HCT116 (cell line): ENCODE measurements around the gene PRAMEF1. TPM values are rescaled to one million over a fixed set of nuclear protein-coding genes. Genes with fewer than 3 reads are reported as not detected.

Source experiments
- ATAC-seq: fragments of 200-7000 bp; cut with Tn5 transposase; 2 replicates; pipeline ENCODE4 v1.9.1; 2020; ENCODE audit warnings: mild to moderate bottlenecking, moderate library complexity
- BruUV-seq: library from RNA; stranded (reverse); fragments of 400-500 nt; replicated peaks from 2 replicates; lab custom pipeline; 2021; lab: Mats Ljungman, UMichigan
- CTCF ChIA-PET: fragments of 300-600 bp; sonication (Branson Sonifier 250); formaldehyde crosslinking; loops from one replicate; lab custom pipeline; 2021; ENCODE audit warnings: antibody characterized with exemption; lab: Charles Lee
- POLR2A ChIA-PET: fragments of 300-600, 350-600 bp; sonication (Branson Sonifier 250); formaldehyde crosslinking; loops from one replicate; lab custom pipeline; 2021; ENCODE audit warnings: antibody characterized with exemption; lab: Charles Lee
- RAD21 ChIA-PET, 2 experiments: fragments of 300-600 bp; sonication (Branson Sonifier 250); formaldehyde crosslinking; loops; one replicate each; lab custom pipeline; 2023; ENCODE audit warnings: low total read pairs in 2 of 2; ENCODE audit not compliant: uncharacterized antibody in 2 of 2, unreplicated experiment in 2 of 2, low non-redundant PET in 1 of 2; lab: Charles Lee
- DNase-seq: peaks from one replicate; pipeline ENCODE4 v3.0.0-alpha.2; 2010; ENCODE audit warnings: low read depth, low spot score
- H2AFZ ChIP-seq: fragments of 200-600 bp; shearing (Covaris generic), sonication (generic); 2 replicates; pipeline ENCODE4 v1.6.1; 2017; ENCODE audit warnings: low read depth, mixed run types, mixed read lengths, antibody characterized with exemption, low read length; ENCODE audit not compliant: poor library complexity, severe bottlenecking
- H3K27ac ChIP-seq: 2 replicates; pipeline ENCODE4 v1.5.1; 2012; ENCODE audit warnings: low read depth, low read length
- H3K27me3 ChIP-seq: fragments of 200-600 bp; sonication (generic); 2 replicates; pipeline ENCODE4 v1.6.1; 2016; ENCODE audit warnings: mixed run types, low read length, mixed read lengths; ENCODE audit not compliant: insufficient read depth
- H3K36me3 ChIP-seq, 2 experiments: fragments of 200-500 bp in 1 of 2; fragments of 200-600 bp in 1 of 2; sonication (Bioruptor generic) in 1 of 2; sonication (generic) in 1 of 2; 2 replicates each; pipeline versions ENCODE4 v1.5.1 to v1.6.1; 2014 to 2016; ENCODE audit warnings: low read length in 2 of 2, inconsistent platforms in 1 of 2, mixed read lengths in 1 of 2, mixed run types in 1 of 2; ENCODE audit not compliant: insufficient read depth in 2 of 2, control insufficient read depth in 1 of 2
- H3K4me1 ChIP-seq, 2 experiments: fragments of 200-600 bp in 1 of 2; sonication (generic) in 1 of 2; 2 replicates each; pipeline versions ENCODE4 v1.5.1 to v1.6.1; 2012 to 2017; ENCODE audit warnings: low read length in 2 of 2, inconsistent platforms in 1 of 2, mild to moderate bottlenecking in 1 of 2, mixed read lengths in 1 of 2, mixed run types in 1 of 2, moderate library complexity in 1 of 2; ENCODE audit not compliant: insufficient read depth in 2 of 2, control insufficient read depth in 1 of 2
- H3K4me2 ChIP-seq: fragments of 200-600 bp; sonication (generic); 2 replicates; pipeline ENCODE4 v1.6.1; 2017; ENCODE audit warnings: mixed run types, low read length, mixed read lengths
- H3K4me3 ChIP-seq, 2 experiments: fragments of 200-600 bp in 1 of 2; sonication (generic) in 1 of 2; replicated peaks in 1 of 2; 2 replicates each; pipeline ENCODE4 v1.5.1; 2011 to 2016; ENCODE audit warnings: low read length in 2 of 2, control low read depth in 1 of 2, low read depth in 1 of 2, mild to moderate bottlenecking in 1 of 2, mixed read lengths in 1 of 2, mixed run types in 1 of 2
- H3K79me2 ChIP-seq: fragments of 200-600 bp; sonication (generic); 2 replicates; pipeline ENCODE4 v1.6.1; 2017; ENCODE audit warnings: mild to moderate bottlenecking, mixed run types, low read length, moderate library complexity, mixed read lengths; ENCODE audit not compliant: insufficient read depth
- H3K9ac ChIP-seq: fragments of 200-600 bp; sonication (generic); 2 replicates; pipeline ENCODE4 v1.6.1; 2016; ENCODE audit warnings: low read length, mixed read lengths
- H3K9me2 ChIP-seq: fragments of 200-600 bp; sonication (generic), shearing (Covaris generic); 2 replicates; pipeline ENCODE4 v1.6.1; 2017; ENCODE audit warnings: mixed run types, mild to moderate bottlenecking, moderate library complexity; ENCODE audit not compliant: insufficient read depth
- H3K9me3 ChIP-seq, 2 experiments: fragments of 200-500 bp in 1 of 2; fragments of 200-600 bp in 1 of 2; sonication (Bioruptor generic) in 1 of 2; sonication (generic) in 1 of 2; 2 replicates each; pipeline ENCODE4 v1.6.1; 2014 to 2017; ENCODE audit warnings: low read length in 2 of 2, mixed read lengths in 2 of 2, inconsistent platforms in 1 of 2, low read depth in 1 of 2, mild to moderate bottlenecking in 1 of 2, mixed run types in 1 of 2, moderate library complexity in 1 of 2; ENCODE audit not compliant: control insufficient read depth in 1 of 2, insufficient read depth in 1 of 2
- H4K20me1 ChIP-seq: fragments of 200-600 bp; sonication (generic), shearing (Covaris generic); 2 replicates; pipeline ENCODE4 v1.6.1; 2017; ENCODE audit warnings: mixed run types, mild to moderate bottlenecking, moderate library complexity; ENCODE audit not compliant: insufficient read depth
- ATF3 ChIP-seq: IDR thresholded peaks from 2 replicates; pipeline ENCODE4 v1.6.1; 2012
- CBX3 ChIP-seq: IDR thresholded peaks from 2 replicates; pipeline ENCODE4 v1.6.1; 2012; ENCODE audit warnings: low read depth
- CEBPB ChIP-seq: IDR thresholded peaks from 2 replicates; pipeline ENCODE4 v1.6.1; 2012; ENCODE audit warnings: low read depth
- CTCF ChIP-seq, 3 experiments: fragments of 200-600 bp in 1 of 3; sonication (generic) in 1 of 3; IDR thresholded peaks in 2 of 3; conservative IDR thresholded peaks in 1 of 3; 2 replicates each; pipeline ENCODE4 v1.5.1; 2012 to 2017; ENCODE audit warnings: low read depth in 2 of 3, low read length in 2 of 3, antibody characterized with exemption in 1 of 3, borderline replicate concordance in 1 of 3, control low read depth in 1 of 3, mild to moderate bottlenecking in 1 of 3, mixed read lengths in 1 of 3, mixed run types in 1 of 3, moderate library complexity in 1 of 3; ENCODE audit not compliant: insufficient read depth in 1 of 3
- ELF1 ChIP-seq: IDR thresholded peaks from 2 replicates; pipeline ENCODE4 v1.6.1; 2012; ENCODE audit warnings: low read depth, borderline replicate concordance
- EZH2 ChIP-seq: fragments of 200-600 bp; sonication (generic); IDR thresholded peaks from 2 replicates; pipeline ENCODE4 v1.6.1; 2017; ENCODE audit warnings: antibody characterized with exemption, mixed run types
- EZH2phosphoT487 ChIP-seq: fragments of 200-600 bp; IDR thresholded peaks from 2 replicates; pipeline ENCODE4 v1.6.1; 2018; ENCODE audit warnings: antibody characterized with exemption, borderline replicate concordance
- FOSL1 ChIP-seq: IDR thresholded peaks from 2 replicates; pipeline ENCODE4 v1.6.1; 2012; ENCODE audit warnings: low read depth
- JUND ChIP-seq: IDR thresholded peaks from 2 replicates; pipeline ENCODE4 v1.6.1; 2012
- MAX ChIP-seq: IDR thresholded peaks from 2 replicates; pipeline ENCODE4 v1.6.1; 2012
- POLR2AphosphoS5 ChIP-seq: IDR thresholded peaks from 2 replicates; pipeline ENCODE4 v1.6.1; 2011; ENCODE audit warnings: mild to moderate bottlenecking, low read depth, low read length, moderate library complexity
- SP1 ChIP-seq: IDR thresholded peaks from 2 replicates; pipeline ENCODE4 v1.6.1; 2012; ENCODE audit warnings: low read depth
- YY1 ChIP-seq: IDR thresholded peaks from 2 replicates; pipeline ENCODE4 v1.6.1; 2011; ENCODE audit warnings: low read length, low read depth, moderate library complexity, mild to moderate bottlenecking; ENCODE audit not compliant: insufficient replicate concordance; ENCODE audit errors: extremely low read depth
- ZFX ChIP-seq: fragments of 450-650 bp; IDR thresholded peaks from 2 replicates; pipeline ENCODE4 v1.6.1; 2017
- ZNF274 ChIP-seq: fragments of 200-500 bp; sonication (Bioruptor generic); IDR thresholded peaks from 2 replicates; pipeline ENCODE4 v1.6.1; 2014; ENCODE audit warnings: mild to moderate bottlenecking, low read depth, low read length, inconsistent platforms
- intact Hi-C: fragments of 100-400 bp; cut with micrococcal nuclease; formaldehyde crosslinking; loops from 2 replicates; pipeline ENCODE4 v1.10.0; 2022
- total RNA-seq: library from RNA; stranded (reverse); gene quantifications from one replicate; pipeline ENCODE4 v1.2.1, GENCODE V29; 2021; ENCODE audit not compliant: unreplicated experiment

PRAMEF1 gene
- total RNA-seq, 1 experiment from 2014 or later = not detected

GRCh38 chr1:12809933-12810332 is 18.7 kb downstream of the PRAMEF1 start:
- DNase-seq (no peak), ATAC-seq (no peak)
- no peak overlapping the region for H3K4me3 ChIP-seq
- no peaks in the 10 kb centered on the region for H3K9me2 ChIP-seq
- intact Hi-C loops = loop anchor here (10.0 kb wide), 1 partner anchor 545 kb away; no protein-coding TSS in a partner anchor
- H3K4me2 ChIP-seq = no peak overlapping the region
- H3K27me3 ChIP-seq = 0 out of 2 replicates have a peak, but pooled peaks cover 7% of the 10 kb centered on the region
- no TSS peak for BruUV-seq
- no peaks in the 10 kb centered on the region for H3K4me1 ChIP-seq
- ChIA-PET CTCF (no interaction called here), POLR2A (no interaction called here), RAD21 (no interaction called here)
- H3K36me3 ChIP-seq = no peaks in the 10 kb centered on the region
- H3K9ac ChIP-seq = no peak overlapping the region
- no peaks in the 10 kb centered on the region for H4K20me1 ChIP-seq
- no peak overlapping the region for H3K27ac ChIP-seq
- H3K79me2 ChIP-seq = no peaks in the 10 kb centered on the region
- no peaks in the 10 kb centered on the region for H3K9me3 ChIP-seq
- TF ChIP-seq CEBPB (no peak), SP1 (no peak), JUND (no peak), EZH2 (no peak), FOSL1 (no peak), ZFX (no peak), ZNF274 (no peak), CBX3 (no peak), MAX (no peak), YY1 (no peak), POLR2AphosphoS5 (no peak), EZH2phosphoT487 (no peak), ATF3 (no peak), ELF1 (no peak), CTCF (IDR thresholded peaks at IDR 0.05 in 2 of 3, conservative IDR thresholded peaks at IDR 0.05 in 1 of 3; ENCODE audit: borderline replicate concordance in 1 of 3, insufficient read depth in 1 of 3, low read depth in 2 of 3, low read length in 2 of 3) (no peak)
- no peak overlapping the region for H2AFZ ChIP-seq
